Activated T-cell treated with anti-CD3 and anti-CD28 coated beads, Interleukin-2, amount 50 U/mL, for 48 hours (primary cell): ENCODE results near the gene TRIL.

Experiments
- DNase-seq, 2 experiments: peaks; one replicate each; pipeline ENCODE4 v3.0.0-alpha.2; 2020

The TRIL gene, protein sequence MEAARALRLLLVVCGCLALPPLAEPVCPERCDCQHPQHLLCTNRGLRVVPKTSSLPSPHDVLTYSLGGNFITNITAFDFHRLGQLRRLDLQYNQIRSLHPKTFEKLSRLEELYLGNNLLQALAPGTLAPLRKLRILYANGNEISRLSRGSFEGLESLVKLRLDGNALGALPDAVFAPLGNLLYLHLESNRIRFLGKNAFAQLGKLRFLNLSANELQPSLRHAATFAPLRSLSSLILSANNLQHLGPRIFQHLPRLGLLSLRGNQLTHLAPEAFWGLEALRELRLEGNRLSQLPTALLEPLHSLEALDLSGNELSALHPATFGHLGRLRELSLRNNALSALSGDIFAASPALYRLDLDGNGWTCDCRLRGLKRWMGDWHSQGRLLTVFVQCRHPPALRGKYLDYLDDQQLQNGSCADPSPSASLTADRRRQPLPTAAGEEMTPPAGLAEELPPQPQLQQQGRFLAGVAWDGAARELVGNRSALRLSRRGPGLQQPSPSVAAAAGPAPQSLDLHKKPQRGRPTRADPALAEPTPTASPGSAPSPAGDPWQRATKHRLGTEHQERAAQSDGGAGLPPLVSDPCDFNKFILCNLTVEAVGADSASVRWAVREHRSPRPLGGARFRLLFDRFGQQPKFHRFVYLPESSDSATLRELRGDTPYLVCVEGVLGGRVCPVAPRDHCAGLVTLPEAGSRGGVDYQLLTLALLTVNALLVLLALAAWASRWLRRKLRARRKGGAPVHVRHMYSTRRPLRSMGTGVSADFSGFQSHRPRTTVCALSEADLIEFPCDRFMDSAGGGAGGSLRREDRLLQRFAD

DNA sequence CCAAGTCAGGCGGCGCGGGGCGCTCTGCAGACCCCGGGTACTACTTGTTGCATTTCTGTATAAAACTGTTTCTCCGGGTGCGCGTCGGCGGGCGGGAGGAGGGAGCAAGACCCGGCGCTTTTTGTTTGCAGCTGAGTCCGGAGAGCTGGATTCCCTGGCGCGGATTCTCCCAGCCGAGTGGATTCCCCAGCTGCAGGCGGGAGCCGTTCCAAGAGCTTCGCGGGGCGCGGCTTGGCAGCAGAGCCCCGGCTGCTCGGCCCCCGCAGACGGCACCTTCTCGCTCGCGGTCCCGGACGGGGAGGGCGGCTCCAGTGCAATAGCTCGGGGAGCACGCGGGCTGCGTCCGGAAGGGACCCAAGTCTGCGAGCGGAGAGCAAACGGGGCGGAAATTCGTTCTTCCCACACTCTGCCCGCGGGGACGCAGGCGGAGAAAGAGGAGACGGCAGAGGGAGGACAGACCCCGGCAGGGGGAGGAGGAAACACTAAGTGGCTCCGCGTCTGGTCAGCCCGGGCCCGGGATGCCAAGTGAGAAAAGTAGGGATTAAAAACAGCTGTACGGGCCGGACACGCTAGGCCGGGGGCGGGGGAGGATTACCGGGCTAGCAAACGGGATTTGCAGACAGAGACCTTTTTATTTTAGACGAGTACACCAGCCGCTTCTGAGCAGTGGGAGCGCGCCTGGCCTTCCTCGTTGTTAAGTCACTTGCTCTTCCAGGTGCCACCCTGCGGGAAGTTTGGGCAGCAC lies at the start of gene TRIL:
TSS of gene TRIL (minus strand) at position 96 of the 745 bp plus-strand sequence. CDS start 284 bp downstream, outside the sequence.
- DNase-seq: peak; percentile 24 to 27

DNA sequence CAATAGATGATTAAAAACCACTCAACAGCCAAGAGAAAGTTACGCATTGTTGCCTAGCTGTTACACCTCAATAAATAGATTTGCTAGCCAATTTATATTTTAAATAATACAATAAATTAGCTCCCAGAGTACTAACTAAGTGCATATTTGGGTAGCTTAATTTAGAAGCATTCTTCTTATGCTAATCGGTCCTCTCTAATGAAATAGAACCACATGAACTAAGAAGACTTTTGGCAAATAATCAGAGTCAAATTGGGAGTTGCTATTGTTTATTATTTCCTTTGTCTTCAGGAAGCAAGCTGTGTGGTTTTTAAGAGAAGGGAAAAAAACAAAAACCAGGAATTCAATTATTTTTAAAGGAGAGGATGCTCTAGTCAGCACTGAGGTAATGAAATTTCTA lies 49.0 kb upstream of the TRIL start:
- no peak for DNase-seq

DNA sequence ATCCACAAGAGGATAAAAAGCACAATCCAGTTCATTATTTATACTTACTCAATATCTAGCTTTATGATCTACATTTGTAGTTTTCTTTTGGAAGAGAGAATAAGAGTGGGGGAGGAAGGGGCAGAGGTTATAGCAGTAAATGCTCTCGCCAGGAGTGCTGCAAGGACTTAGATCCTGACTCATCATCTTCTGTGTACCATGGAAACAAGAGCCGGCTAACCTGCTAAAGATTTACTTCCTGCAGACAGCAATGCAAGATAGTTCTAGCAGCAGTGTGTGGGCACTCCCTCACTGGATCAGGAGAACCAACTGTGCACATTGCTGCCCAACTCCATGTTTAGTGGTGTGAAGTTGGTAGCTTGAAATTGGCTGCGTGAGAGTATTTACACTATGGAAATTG lies 47.7 kb upstream of the TRIL start:
- DNase-seq: no peak

DNA sequence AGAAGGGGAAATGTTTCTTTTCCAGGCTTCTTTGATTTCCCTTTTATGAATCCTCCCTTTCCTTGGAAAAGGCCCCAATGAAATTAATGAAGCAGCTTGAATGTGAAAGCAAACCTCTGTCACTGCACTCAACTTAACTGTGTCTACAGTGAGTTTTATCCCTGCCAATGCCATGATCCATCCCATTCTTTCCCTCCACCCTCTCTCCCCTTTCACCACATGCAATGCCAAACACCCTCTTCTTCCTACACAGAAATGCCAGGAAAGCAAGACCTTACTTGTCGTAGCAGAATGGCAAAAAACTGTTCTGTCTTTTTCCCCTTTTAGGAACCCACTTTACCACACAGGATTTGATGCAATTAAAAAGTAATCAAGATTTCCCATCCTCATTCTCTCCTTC lies 47.3 kb upstream of the TRIL start:
- no peak for DNase-seq

DNA sequence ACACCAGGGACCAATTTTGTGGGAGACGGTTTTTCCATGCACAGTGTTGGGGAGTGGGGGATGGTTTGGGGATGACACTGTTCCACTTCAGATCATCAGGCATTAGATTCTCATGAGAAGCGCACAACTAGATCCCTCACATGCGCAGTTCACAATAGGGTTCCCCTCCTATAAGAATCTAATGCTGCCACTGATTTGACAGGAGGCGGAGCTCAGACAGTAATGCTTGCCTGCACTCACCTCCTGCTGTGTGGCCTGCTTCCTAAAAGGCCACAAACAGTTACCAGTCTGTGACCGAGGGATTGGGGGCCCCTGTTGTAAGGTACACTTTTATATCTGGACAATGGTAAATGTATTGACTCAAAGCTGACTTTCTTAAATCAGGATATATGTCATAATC lies 45.6 kb upstream of the TRIL start:
- no peak for DNase-seq

DNA sequence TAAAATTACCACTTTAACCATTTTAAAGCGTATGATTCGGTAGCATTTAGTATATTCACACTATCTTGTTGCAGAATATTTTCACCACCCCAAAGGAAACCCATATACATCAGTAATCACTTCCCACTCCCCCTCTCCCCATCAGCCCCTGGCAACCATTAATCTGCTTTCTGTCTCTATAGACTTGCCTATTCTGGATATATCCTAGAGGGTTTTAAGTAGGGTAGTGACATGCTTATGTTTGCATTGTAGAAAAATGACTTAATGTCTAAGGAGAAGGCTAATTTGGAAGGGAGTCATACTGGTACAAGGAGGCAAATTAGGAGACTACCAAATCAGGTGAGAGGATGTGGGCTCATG lies 42.6 kb upstream of the TRIL start:
- no peak for DNase-seq

GRCh38 chr7:28999895-29000716 lies 42.0 kb upstream of the TRIL start:
- no peak for DNase-seq

- DNase-seq: no peak
Observed at GRCh38 chr7:28999427-28999826, 41.3 kb upstream of the TRIL start.

GRCh38 chr7:28998105-28998504 lies 40.0 kb upstream of the TRIL start:
- no peak for DNase-seq

- DNase-seq: no peak
Observed at GRCh38 chr7:28996836-28997235, 38.7 kb upstream of the TRIL start.

DNA sequence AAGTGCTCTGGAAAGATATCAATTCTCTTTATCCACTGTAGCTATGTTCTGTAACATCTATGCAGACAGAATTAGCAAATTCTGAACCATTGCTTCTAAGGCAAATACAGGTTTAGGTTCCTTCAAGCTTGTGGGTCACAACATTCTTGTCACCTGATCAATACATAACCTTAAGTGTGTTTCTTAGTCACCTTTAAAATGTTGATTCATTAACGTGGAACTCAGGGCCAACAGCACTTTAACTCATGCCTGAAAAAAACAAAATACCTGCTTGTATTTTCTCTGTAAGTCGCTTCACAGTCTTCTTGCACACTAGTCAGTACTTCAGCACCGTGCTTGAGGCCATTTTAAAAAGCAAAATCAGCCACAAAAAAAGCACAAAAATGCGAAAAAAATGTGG lies 35.2 kb upstream of the TRIL start:
- DNase-seq: no peak

- DNase-seq: no peak
Observed at GRCh38 chr7:28992798-28993197, 34.7 kb upstream of the TRIL start.

DNA sequence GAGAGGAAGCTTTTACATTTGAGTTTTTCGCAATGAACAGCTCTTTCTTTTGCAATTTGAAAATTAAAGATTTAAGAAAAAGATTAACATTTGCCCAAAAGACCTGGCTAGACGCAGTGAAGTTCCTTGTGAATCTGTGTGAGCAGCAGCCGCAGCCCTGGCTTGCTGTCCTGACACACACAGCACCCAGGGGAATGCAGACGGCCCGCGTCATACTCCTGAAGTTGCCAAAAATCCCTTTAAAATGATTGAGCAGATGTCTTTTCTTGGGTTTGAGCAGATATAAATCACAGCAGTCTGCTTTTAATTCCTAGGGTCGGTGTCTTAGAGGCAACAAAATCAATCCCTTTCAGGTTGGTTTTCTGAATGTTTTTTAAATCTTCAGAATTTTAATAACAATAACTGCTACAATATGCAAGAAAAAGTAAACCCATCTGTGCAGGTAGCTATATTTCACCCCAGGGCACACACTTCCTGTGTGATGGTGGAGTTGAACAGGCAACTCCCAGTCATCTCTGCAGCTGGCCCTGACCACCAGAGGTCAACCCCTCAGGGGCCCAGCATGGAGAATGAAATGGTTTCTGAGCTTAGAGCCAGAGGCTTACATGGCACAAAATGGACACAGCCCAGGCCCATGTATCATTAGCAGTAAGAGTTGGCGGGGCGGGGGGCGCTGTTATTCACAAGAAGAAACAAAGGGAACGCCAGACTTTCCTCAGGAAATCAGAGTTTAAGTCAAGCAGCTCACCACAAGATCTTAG lies 32.2 kb upstream of the TRIL start:
- no peak for DNase-seq

DNA sequence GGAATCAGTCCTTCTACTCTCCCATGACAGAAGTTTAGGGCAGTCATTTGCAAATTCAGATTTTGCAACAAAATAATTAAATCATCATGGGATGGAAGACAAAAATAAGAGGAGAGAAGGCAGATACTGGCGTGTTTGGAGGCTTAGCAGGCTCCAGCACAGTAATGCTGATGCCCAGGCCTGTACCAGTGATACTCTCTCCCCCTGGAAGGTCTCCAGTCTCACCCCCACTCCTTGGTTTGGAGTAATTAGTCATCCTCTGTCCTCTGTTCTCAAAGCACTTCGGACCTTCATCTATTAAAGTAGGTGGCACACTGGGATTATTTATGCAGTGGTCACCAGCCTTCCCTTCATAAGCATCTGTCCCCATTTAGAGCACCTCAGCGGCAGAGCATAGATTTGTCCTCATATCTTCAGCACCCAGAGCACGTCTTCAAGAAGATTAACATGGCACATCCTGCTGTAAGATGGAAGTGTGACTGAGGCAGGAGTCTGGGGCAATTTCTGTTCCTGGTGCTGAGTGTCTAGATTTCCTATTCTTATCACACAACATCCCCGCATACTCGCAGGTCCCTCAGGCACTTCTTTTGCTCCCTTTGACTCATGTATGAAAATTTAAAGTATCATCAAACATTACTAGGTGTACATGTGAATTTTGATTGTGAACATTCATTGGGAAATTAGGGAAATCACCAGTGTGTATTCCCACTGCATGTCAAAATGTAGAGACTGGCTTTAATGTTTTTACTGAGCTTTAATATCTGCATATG lies 31.3 kb upstream of the TRIL start:
- DNase-seq: no peak

DNA sequence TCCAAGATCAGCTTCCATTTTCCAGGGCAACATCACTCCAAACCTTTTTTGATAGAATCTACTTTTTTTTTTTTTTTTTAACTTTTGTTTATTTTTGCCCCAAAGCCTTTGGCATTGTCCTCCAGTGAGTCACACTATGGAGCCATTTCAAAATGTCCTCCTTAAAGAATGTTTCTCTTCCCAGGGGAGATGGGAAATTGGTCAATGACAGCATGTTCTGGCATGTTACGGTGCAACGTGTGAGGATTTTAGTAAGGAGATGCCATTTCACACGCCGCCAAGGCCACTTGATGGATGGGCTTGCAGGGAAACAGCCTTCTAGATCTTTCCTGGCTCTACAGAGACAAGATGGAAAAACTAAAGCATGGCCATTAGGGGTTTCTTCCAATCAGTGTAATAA lies 30.7 kb upstream of the TRIL start:
- no peak for DNase-seq

DNA sequence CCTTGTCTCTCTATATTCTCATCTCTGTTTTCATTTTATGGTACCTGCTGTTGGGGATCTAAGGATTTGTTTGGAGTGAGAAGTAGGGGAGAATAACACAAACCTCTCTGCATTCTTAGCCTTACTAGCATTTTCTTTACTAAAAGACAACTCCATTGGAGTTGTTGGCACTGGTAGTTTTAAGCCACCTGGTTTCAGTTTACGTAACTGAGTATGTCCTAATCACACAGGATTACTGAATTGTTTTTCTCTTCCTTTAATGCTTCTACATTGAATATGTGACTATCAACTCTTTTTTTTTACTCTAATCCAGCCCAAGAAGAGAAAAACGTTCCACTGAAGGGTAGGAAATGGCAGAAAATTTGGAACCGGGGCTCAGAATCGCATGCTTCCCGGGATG lies 30.0 kb upstream of the TRIL start:
- no peak for DNase-seq

GRCh38 chr7:28986765-28987110 lies 28.6 kb upstream of the TRIL start:
- DNase-seq: no peak

- no peak for DNase-seq
Observed at GRCh38 chr7:28986028-28986764, 28.1 kb upstream of the TRIL start.

DNA sequence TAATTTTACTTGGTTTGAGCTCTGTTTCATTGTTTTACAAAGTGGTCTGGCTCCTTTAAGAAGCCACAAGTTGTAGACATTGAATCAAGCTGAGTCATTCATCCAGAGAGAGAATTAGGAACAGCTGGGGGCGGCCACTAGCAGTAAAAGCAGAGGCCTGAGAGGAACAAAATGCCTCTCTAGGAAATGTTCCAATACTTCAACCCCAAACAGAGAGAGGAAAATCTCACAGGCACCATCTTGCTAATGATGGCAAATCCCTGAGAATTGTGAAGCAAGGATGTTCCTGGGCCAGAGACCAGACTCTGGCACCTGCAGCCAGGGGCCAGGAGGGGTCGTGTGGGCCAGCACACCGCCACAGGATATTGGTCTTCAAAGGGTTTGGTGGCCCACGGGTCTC lies 26.5 kb upstream of the TRIL start:
- DNase-seq: no peak

DNA sequence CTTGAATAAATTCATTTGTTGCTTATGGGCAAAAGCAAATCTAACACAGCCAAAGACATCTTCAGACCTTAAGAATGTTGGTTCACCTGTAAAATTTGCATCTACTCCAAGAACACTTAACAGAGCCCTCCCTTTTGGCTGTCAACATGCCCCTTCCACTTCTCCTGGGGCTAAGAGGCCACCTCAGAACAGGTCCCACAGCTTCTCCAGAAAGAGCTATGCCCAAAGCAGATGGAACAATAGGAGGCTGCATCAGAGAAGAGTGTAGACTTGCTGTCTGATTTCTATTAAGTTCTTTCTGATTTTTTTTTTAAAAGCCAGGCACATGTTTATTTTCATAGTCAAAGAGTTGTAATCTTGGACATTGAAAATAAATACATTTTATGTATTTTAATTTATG lies 26.1 kb upstream of the TRIL start:
- no peak for DNase-seq
